GM10266 (cell line): ENCODE data around the gene CCM2.

Source experiments
- DNase-seq: peaks from one replicate; pipeline ENCODE4 v3.0.0; 2012; ENCODE audit errors: extremely low spot score
- CTCF ChIP-seq: IDR thresholded peaks from 2 replicates; pipeline ENCODE4 v1.5.1; 2012; ENCODE audit warnings: mild to moderate bottlenecking, low read depth; ENCODE audit not compliant: control insufficient read depth, insufficient read depth; ENCODE audit errors: missing control alignments

The CCM2 gene

GRCh38 chr7:45084901-45085618, 85.1 kb downstream of the CCM2 start:
- TF ChIP-seq CTCF = no peak
- no peak for DNase-seq

- no peak for DNase-seq
- TF ChIP-seq CTCF = no peak
These were observed 85.7 kb downstream of the CCM2 start for GRCh38 chr7:45085619-45086200.

- no peak for TF ChIP-seq CTCF
- no peak for DNase-seq
These were observed 86.5 kb downstream of the CCM2 start for GRCh38 chr7:45086331-45087065.

- TF ChIP-seq CTCF = no peak
- DNase-seq = no peak
These were observed 87.5 kb downstream of the CCM2 start for GRCh38 chr7:45087301-45088145.

GRCh38 chr7:45088146-45088701, 88.2 kb downstream of the CCM2 start:
- no peak for DNase-seq
- TF ChIP-seq CTCF = no peak

GRCh38 chr7:45088821-45089340, 88.9 kb downstream of the CCM2 start, which contains the start of gene NACAD:
TSS of gene NACAD (minus strand) at chr7:45088969. CDS start at chr7:45088894, 75 bp downstream.
- no peak for TF ChIP-seq CTCF
- peak; percentile 63 for DNase-seq
